HK-2 (cell line): ENCODE results near the gene LRRC71.

ENCODE experiments used
- DNase-seq: peaks from one replicate; pipeline ENCODE4 v3.0.0-alpha.2; 2018; ENCODE audit not compliant: unreplicated experiment

The LRRC71 gene

GRCh38 chr1:156927215-156928042 lies 7.0 kb downstream of the LRRC71 start:
- DNase-seq = peak; percentile 86

GRCh38 chr1:156928043-156928602 lies 7.7 kb downstream of the LRRC71 start:
- DNase-seq = no peak

- DNase-seq = no peak
Observed at GRCh38 chr1:156929596-156930238, 9.3 kb downstream of the LRRC71 start.

DNA sequence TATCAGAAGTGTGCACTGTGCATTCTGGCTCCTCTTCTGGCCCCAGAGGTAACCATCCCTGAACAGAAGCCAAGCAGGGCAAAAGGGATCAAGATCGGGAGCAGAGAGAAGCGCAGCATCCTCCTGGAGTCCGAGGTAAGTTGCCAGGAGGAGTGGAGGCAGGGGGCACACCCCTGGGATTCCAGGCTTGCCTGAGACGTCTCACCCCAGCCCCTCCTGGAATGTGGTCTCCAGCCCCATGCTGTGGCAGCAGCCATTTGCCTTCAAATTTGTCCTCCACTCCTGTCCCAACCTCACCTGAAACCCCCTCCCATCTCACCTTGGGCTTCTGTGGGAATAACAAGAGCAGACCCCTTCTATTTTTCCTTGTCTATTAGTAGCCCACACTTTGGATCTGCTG lies 10.1 kb downstream of the LRRC71 start:
- DNase-seq = no peak

- DNase-seq = no peak
Observed at GRCh38 chr1:156931211-156931952, 10.9 kb downstream of the LRRC71 start.

DNA sequence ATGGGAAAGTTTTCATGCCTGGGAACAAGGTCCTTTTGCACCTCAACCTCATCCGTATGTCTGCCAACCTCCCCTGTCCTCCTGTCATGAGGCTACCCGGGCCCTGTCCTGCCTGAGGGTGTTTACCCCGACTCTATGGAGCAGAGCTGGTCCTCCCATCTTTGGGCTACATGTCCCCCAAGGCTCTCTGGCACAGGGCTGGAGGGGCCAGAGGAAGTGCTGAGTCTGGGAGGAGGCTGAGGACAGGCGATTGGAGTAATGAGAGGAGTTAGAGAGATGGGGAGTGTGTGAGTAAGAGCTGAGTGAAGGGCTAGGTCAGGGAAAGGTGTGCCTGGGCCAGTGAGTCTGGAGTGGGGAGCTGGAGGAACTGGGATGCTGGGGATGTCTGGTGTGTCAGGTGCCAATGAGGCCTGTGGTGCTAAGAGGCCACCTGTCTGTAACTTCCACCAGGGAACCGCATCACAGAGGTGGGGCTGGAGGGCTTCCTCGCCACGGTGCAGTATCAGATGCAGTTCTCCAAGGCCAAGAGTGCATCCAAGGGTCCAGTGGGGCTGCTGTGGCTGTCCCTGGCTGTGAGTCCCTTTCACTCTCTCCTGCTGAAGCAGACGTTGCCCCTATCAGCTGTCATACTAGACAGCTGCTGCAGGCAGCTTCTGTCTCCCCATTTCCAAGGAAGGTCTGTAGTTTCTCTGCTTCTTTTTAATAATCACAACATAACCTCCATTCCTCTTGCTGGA lies 11.7 kb downstream of the LRRC71 start:
- DNase-seq = no peak

- DNase-seq = no peak
Observed at GRCh38 chr1:156933136-156933535, 12.7 kb downstream of the LRRC71 start.

GRCh38 chr1:156935505-156936128 lies 15.2 kb downstream of the LRRC71 start:
- DNase-seq = no peak

GRCh38 chr1:156936191-156936590 lies 15.8 kb downstream of the LRRC71 start:
- no peak for DNase-seq

- DNase-seq = no peak
Observed at GRCh38 chr1:156936721-156937220, 16.3 kb downstream of the LRRC71 start.

DNA sequence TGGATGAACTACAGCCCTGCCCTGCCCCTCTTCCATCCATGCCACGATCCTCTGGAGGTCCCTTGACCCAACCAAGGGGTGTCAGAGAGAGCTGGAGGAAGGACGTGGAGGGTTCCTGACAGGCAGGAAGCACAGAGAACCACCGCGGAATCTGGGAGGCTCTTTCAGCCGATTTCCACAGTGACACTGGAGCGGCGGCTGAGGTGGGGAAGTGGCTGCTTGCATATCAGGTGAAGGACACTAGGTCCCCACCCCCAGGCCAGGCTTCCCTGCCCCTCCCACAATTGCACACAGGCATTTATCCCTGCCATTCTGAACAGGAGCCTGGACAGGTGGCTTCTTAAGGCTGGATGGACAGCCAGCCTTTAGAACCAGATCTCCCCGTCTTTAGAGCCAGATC lies 17.5 kb downstream of the LRRC71 start:
- DNase-seq = no peak

DNA sequence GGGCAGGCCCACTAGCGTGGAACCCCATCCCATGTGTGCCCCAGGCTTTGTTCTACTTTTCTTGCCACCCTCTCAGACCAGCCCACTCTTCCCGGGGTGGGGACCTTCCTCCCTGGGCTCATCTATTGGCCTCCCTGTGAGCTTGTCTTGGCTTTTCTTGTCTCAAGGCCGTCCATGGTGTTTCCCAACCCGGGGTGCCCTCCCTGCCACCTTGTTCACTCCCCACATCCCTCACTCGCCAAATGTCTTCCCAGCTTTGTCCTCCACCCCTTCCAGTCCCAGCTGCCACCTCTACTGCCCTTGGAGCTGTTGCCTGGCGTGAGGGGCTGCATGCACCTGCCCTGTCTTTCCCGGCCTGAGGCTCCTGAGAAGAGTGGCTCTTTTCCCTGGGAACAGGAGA lies 18.4 kb downstream of the LRRC71 start:
- no peak for DNase-seq

DNA sequence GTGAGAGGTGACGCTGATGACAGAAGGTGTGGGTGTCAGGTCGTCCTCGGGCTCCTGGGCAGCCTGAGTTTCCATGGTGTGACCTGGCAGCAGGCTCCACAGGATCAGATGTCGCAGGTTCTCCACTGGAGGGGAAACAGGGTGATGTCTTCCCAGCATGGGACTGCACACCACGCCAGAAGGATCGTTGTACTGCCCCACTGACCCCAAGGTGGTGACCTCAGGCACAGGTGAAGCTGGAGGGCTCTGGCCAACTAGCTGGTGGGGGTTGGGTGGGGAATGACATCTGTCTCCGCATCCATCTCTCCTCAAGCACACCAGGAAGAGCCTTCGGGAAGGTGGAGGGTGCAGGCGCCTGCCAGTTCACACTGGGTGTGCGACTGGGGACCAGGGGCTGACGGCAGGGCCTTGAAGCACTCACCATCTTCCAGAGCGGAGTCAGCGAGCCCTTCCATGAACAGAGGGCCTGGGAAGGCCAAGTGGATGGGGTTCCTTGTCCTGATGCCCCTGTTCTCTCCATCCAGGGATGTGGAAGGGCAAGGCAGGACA lies 19.4 kb downstream of the LRRC71 start:
- DNase-seq = no peak

DNA sequence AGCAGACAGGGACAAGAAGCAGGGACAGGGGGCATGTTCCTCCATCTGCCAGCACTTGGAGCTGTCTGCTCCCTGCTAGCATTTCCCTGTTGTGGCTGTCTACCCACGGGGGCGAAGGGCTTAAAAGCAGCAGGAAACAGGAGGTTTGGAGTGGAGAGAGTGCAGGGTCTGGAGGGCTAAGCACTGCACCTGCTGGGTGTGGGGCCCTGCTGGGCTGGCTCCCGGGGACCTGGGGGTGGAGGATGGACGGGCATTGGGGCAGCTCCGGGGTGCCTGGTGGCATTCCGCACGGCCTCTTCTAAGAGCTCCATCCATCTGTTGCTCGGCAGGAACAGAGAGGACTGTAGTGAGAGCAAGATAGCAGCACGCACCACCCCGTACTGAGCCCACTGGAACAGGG lies 21.2 kb downstream of the LRRC71 start:
- no peak for DNase-seq

DNA sequence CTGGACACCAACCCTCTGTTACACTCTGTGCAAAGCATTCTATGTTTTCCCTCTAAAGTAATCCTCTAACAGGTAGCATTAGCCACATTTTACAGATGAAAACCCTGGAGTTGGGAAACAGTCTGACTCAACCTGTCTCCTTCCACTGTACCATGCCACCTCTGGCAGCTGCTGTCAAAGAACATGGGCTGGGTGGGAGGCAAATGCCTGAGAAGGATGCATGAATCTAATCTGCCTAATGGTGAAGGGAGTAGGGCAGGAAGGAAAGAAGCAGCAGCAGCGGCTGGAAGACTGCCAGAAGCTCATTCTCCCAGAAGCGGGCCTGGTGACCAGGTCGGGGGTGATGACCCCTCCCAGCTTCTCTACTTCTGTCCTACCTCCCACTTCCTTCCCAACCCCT lies 21.7 kb downstream of the LRRC71 start:
- DNase-seq = no peak

- DNase-seq = no peak
Observed at GRCh38 chr1:156942576-156942975, 22.1 kb downstream of the LRRC71 start.

GRCh38 chr1:156943756-156944155 lies 23.3 kb downstream of the LRRC71 start:
- DNase-seq = no peak

- DNase-seq = no peak
Observed at GRCh38 chr1:156944268-156944667, 23.8 kb downstream of the LRRC71 start.

DNA sequence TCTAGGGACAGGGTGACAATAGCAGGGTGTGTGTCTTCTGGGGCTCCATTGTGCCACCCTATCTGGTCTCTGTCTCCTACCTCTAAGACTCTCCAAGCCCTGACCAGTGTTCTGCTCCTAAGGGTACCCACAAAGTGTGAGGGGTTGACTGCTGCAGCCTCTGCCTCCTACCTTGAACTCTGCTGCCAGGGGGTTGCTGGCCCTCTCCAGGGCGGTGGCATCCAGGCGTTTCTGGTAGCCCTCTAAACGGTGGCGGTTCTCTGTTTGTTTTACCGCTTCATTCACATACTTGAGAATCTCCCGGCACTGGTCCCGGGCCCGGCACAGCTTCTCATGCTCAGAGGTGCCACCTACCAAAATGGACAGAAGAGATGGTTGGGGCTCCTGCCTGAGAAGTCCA lies 24.4 kb downstream of the LRRC71 start:
- no peak for DNase-seq

DNA sequence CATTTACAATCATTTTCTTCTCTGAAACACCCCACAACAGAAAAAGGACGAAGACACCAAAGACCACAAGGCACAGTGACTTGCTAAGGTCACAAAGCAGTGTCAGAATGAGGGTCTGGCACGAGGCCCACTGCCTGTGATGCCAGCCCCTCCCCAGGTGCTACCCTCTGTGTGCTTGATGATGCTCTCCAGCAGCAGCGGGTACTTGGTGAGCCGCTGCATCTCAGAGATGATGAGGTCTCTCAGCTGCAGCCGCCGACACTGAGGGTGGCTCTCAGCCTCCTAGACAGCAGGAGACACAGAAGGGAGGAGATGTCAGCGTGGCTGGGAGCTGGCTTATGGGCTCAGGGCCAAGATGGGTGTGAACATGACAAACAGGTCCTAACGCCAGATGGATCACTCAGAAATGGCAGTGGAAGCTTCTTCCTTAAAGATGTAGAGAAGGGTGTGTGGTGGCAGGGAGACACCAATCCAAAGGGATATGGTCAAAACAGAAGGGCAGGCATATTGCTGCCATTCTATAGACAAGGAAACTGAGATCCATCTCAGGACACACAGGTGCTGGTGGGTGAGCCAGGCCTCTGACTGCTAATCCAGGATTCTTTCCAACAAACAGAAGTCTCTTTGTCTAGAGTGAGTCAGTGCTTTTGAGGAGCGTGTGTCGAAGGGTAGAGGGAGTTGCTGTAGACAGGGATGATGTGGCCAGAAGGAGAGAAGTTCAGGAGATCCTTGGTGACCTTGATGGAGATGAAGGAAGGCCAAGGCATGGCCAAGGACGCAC lies 25.6 kb downstream of the LRRC71 start:
- DNase-seq = no peak
